Measurements from ENCODE around the gene HGF. TPM values are rescaled to one million over a fixed set of nuclear protein-coding genes. Genes with fewer than 3 reads are reported as not detected.

The HGF gene
- total RNA-seq, 4 donors from 2014 or later, result 2.6 to 29.4 (median 10.1) TPM

DNA sequence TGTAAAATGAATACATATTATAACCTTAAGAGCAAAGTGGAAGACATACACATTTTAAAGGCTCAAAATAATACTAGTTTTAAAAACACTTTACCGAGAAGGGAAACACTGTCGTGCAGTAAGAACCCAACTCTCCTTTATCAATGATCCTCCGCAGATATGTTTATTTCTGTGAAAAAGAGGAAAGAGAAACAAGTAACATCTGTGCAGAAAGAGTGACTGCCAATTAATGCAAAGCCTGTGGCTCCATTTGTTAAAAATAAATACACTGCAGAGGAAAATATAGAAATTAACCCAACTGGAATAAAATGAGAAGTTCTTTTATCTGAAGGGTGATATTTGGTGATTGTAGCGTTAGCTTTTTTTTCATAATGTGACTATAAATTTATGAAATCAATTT, 62.7 kb downstream of the HGF start:
- no peaks in the 10 kb centered on the region for H3K9me3 ChIP-seq
- no peak overlapping the region for H3K4me3 ChIP-seq

DNA sequence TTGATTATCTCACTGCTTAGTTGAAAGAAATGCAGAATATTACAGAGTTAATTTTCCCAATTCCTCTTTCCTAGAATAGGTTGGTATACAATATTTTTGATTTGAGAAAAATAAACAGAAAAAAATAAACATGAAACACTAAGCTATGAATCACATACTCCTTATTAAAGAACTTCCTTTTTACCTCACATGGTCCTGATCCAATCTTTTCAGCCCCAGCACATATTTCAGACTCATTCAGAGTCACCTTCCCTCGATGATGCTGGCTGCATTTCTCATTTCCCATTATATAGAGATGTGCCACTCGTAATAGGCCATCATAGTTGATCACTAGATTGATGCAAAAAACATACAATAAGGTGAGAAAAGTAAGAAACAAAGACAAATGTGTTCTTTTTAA, 64.6 kb downstream of the HGF start:
- no peak overlapping the region for H3K27ac ChIP-seq

More for the DNA sequence above, 62.7 kb downstream of the HGF start:
- H3K4me1 ChIP-seq, result no peaks in the 10 kb centered on the region
- no peaks in the 10 kb centered on the region for H3K27me3 ChIP-seq
- intact Hi-C loops (cut with DNase I; ENCODE audit: low total_unique reads), result no loop called here
- no peaks in the 10 kb centered on the region for H3K36me3 ChIP-seq
- no peak for TF ChIP-seq POLR2A (IDR thresholded peaks at IDR 0.05)
- TF ChIP-seq, protein P1, sequence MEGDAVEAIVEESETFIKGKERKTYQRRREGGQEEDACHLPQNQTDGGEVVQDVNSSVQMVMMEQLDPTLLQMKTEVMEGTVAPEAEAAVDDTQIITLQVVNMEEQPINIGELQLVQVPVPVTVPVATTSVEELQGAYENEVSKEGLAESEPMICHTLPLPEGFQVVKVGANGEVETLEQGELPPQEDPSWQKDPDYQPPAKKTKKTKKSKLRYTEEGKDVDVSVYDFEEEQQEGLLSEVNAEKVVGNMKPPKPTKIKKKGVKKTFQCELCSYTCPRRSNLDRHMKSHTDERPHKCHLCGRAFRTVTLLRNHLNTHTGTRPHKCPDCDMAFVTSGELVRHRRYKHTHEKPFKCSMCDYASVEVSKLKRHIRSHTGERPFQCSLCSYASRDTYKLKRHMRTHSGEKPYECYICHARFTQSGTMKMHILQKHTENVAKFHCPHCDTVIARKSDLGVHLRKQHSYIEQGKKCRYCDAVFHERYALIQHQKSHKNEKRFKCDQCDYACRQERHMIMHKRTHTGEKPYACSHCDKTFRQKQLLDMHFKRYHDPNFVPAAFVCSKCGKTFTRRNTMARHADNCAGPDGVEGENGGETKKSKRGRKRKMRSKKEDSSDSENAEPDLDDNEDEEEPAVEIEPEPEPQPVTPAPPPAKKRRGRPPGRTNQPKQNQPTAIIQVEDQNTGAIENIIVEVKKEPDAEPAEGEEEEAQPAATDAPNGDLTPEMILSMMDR (IDR thresholded peaks at IDR 0.05), result no peak
- no peak overlapping the region for H3K27ac ChIP-seq
- no peak for DNase-seq

DNA sequence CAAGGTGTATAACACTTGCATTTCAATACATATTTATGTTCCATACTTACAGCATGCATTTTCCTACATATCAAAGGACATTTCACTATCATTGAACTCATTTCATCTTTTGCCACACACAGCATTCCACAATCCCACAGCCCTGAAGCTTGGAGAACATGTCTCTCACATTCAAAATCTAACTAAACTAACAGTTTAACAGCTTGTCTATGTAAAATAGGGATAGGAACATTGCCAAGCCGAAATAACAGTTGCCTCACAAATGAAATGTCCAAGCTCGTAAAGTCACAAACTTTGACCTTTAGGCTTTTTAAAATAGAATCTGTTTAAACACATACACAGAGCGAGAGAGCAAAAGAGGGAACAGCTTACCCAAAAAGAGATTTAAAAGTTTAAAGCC, 65.3 kb downstream of the HGF start:
- Histone ChIP-seq H3K4me1 (no peaks in the 10 kb centered on the region), H3K27me3 (no peaks in the 10 kb centered on the region), H3K27ac (no peak overlapping the region), H3K36me3 (no peaks in the 10 kb centered on the region), H3K4me3 (no peak overlapping the region), H3K9me3 (no peaks in the 10 kb centered on the region)
- intact Hi-C loops (cut with DNase I; ENCODE audit: low total_unique reads), result no loop called here
- no peak for DNase-seq
- TF ChIP-seq, protein P1 (IDR thresholded peaks at IDR 0.05), result no peak
- no peak for TF ChIP-seq POLR2A (IDR thresholded peaks at IDR 0.05)

More for the DNA sequence above, 64.6 kb downstream of the HGF start:
- Histone ChIP-seq H3K27me3 (no peaks in the 10 kb centered on the region), H3K36me3 (no peaks in the 10 kb centered on the region), H3K9me3 (no peaks in the 10 kb centered on the region), H3K4me1 (no peaks in the 10 kb centered on the region), H3K4me3 (no peak overlapping the region)
- intact Hi-C loops (cut with DNase I; ENCODE audit: low total_unique reads), result no loop called here
- no peak for DNase-seq
- TF ChIP-seq, protein P1 (IDR thresholded peaks at IDR 0.05), result no peak
- TF ChIP-seq POLR2A (IDR thresholded peaks at IDR 0.05), result no peak

DNA sequence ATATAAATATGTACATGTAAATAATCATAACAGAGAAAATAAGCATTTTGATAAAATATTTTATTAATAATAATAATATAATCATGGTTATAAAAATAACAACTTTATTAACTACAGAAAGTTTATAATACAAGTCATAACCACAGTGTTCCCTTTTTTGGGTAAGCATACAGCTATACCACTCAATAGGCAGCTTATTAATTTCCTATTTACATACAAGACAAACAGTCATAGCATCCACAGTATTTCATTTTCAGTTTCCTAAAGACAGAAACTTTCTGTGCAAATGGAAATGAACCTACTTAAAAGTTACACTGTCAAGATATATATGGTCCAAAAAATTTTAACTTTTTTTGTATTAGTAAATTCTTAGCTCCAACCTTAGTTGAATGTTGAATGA, 70.9 kb downstream of the HGF start:
- no peak for TF ChIP-seq POLR2A (IDR thresholded peaks at IDR 0.05)
- TF ChIP-seq, protein P1 (IDR thresholded peaks at IDR 0.05), result no peak
- intact Hi-C loops (cut with DNase I; ENCODE audit: low total_unique reads), result no loop called here
- Histone ChIP-seq H3K36me3 (no peaks in the 10 kb centered on the region), H3K27me3 (no peaks in the 10 kb centered on the region), H3K27ac (no peak overlapping the region), H3K4me3 (no peak overlapping the region), H3K9me3 (no peaks in the 10 kb centered on the region), H3K4me1 (no peaks in the 10 kb centered on the region)
- no peak for DNase-seq

DNA sequence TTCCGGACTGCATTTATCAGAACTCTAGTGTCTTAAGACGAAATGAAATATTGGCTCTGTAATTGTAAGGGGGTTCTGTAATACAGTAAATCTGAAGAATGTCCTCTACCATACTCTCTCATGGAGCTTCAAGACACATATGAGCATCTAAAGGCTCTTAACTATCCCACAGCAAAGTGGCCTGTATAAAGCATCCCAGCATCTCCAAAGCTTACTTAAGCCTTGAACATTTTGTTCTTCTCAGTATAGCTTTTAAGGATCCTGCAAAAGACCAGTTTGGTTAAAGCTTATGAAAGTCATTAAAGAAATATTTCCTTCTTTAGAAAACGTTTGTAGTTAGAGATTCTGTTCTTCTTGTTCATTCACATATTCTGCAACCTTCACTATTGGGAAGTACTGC, 75.1 kb downstream of the HGF start:
- intact Hi-C loops (cut with DNase I; ENCODE audit: low total_unique reads), result no loop called here
- peaks cover 0 to 5% of the 10 kb centered on the region in 2 donors for H3K4me1 ChIP-seq
- TF ChIP-seq POLR2A (IDR thresholded peaks at IDR 0.05), result no peak
- TF ChIP-seq, protein P1 (IDR thresholded peaks at IDR 0.05), result no peak

More for the DNA sequence above, 75.1 kb downstream of the HGF start:
- Histone ChIP-seq H3K27ac (no peak overlapping the region), H3K27me3 (no peaks in the 10 kb centered on the region), H3K4me3 (no peak overlapping the region), H3K9me3 (no peaks in the 10 kb centered on the region), H3K36me3 (no peaks in the 10 kb centered on the region)
- DNase-seq, result no peak

Data from uterus (tissue), 4 donors.